ENCODE results near the gene KANSL2. TPM values are rescaled to one million over a fixed set of nuclear protein-coding genes. Genes with fewer than 3 reads are reported as not detected.
"Not testable (repeated sequence)": the region's sequence is repeated elsewhere in the genome, so short reads cannot be mapped to it uniquely, and the experiment has no call there.

The KANSL2 gene
- total RNA-seq, 2 donors from 2014 or later: 21.1 to 24.0 TPM

GRCh38 chr12:48686615-48687334 is 4.7 kb upstream of the KANSL2 start:
- intact Hi-C loops (cut with DNase I): no loop called here
- no peak for DNase-seq (ENCODE audit: low spot score)

- no peak for DNase-seq (ENCODE audit: low spot score)
- intact Hi-C loops (cut with DNase I): no loop called here
Measured at GRCh38 chr12:48686037-48686595, 4.1 kb upstream of the KANSL2 start.

- DNase-seq (ENCODE audit: low spot score): no peak
- intact Hi-C loops (cut with DNase I): no loop called here
Measured at GRCh38 chr12:48683534-48683933, 1.5 kb upstream of the KANSL2 start.

GRCh38 chr12:48682927-48683326 is 889 bp upstream of the KANSL2 start:
- intact Hi-C loops (cut with DNase I): no loop called here
- DNase-seq (ENCODE audit: low spot score): no peak

- intact Hi-C loops (cut with DNase I): not testable (repeated sequence)
Measured at GRCh38 chr12:48682533-48682905, 481 bp upstream of the KANSL2 start.

GRCh38 chr12:48681399-48681709 is 684 bp downstream of the KANSL2 start:
- intact Hi-C loops (cut with DNase I): no loop called here
- no peak for DNase-seq (ENCODE audit: low spot score)

More at GRCh38 chr12:48682533-48682905, 481 bp upstream of the KANSL2 start:
- not testable (repeated sequence) for DNase-seq (ENCODE audit: low spot score)

GRCh38 chr12:48680861-48681260 is 1.2 kb downstream of the KANSL2 start:
- intact Hi-C loops (cut with DNase I): no loop called here
- no peak for DNase-seq (ENCODE audit: low spot score)

- intact Hi-C loops (cut with DNase I): loop anchor here in 1 of 2 donors (5.0 kb wide), 1 partner anchor 1026 kb away; no protein-coding TSS in a partner anchor
- no peak for DNase-seq (ENCODE audit: low spot score)
Measured at GRCh38 chr12:48678551-48679185, 3.4 kb downstream of the KANSL2 start.

GRCh38 chr12:48671231-48671856 is 10.7 kb downstream of the KANSL2 start:
- no peak for DNase-seq (ENCODE audit: low spot score)
- intact Hi-C loops (cut with DNase I): loop anchor here in 1 of 2 donors (2.0 kb wide), 1 partner anchor 75 kb away; no protein-coding TSS in a partner anchor

- intact Hi-C loops (cut with DNase I): no loop called here
Measured at GRCh38 chr12:48668996-48669395, 13.0 kb downstream of the KANSL2 start.

GRCh38 chr12:48659863-48660262 is 22.2 kb downstream of the KANSL2 start:
- intact Hi-C loops (cut with DNase I): no loop called here
- no peak for DNase-seq (ENCODE audit: low spot score)

More at GRCh38 chr12:48668996-48669395, 13.0 kb downstream of the KANSL2 start:
- no peak for DNase-seq (ENCODE audit: low spot score)

- intact Hi-C loops (cut with DNase I): no loop called here
- DNase-seq (ENCODE audit: low spot score): no peak
Measured at GRCh38 chr12:48651681-48652080, 30.4 kb downstream of the KANSL2 start.

GRCh38 chr12:48645354-48645753 is 36.7 kb downstream of the KANSL2 start:
- DNase-seq (ENCODE audit: low spot score); intact Hi-C loops (cut with DNase I): not testable (repeated sequence)

GRCh38 chr12:48643011-48643410 is 39.0 kb downstream of the KANSL2 start:
- no peak for DNase-seq (ENCODE audit: low spot score)
- intact Hi-C loops (cut with DNase I): no loop called here

GRCh38 chr12:48641752-48642555 is 40.1 kb downstream of the KANSL2 start:
- DNase-seq (ENCODE audit: low spot score); intact Hi-C loops (cut with DNase I): not testable (repeated sequence)

- intact Hi-C loops (cut with DNase I): no loop called here
Measured at GRCh38 chr12:48640854-48641253, 41.2 kb downstream of the KANSL2 start.

GRCh38 chr12:48640428-48640827 is 41.6 kb downstream of the KANSL2 start:
- intact Hi-C loops (cut with DNase I): no loop called here
- DNase-seq (ENCODE audit: low spot score): no peak

More at GRCh38 chr12:48640854-48641253, 41.2 kb downstream of the KANSL2 start:
- DNase-seq (ENCODE audit: low spot score): no peak

GRCh38 chr12:48631071-48631470 is 51.0 kb downstream of the KANSL2 start:
- no peak for DNase-seq (ENCODE audit: low spot score)
- intact Hi-C loops (cut with DNase I): no loop called here

GRCh38 chr12:48630346-48630745 is 51.7 kb downstream of the KANSL2 start:
- intact Hi-C loops (cut with DNase I): no loop called here
- no peak for DNase-seq (ENCODE audit: low spot score)
